Measurements from ENCODE around the gene HNF4A. TPM values are rescaled to one million over a fixed set of nuclear protein-coding genes. Genes with fewer than 3 reads are reported as not detected.

HNF4A gene
- total and polyA plus RNA-seq, 2 donors (not counting 1 experiment from before 2014, with no cell fraction given), result not detected

DNA sequence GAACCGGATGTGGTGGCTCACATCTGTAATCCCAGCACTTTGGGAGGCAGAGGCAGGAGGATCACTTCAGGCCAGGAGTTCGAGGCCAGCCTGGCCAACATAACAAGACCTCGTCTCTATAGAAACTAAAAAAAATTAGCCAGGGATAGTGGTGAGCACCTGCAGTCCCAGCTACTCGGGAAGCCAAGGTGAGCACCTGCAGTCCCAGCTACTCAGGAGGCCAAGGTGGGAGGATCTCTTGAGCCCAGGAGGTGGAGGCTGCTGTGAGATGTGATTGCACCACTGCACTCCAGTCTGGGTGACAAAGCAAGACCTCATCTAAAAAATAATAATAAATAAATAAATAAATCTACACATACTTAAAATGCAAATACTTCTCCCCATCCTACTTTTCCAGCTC lies 65.0 kb downstream of the HNF4A start:
- Histone ChIP-seq H3K27me3 (replicated peaks in 1 of 4; ENCODE audit: control extremely low read depth in 1 of 4, control insufficient read depth in 3 of 4, insufficient read depth in 4 of 4, low read length in 3 of 4) (peaks cover 0 to 7% (median 0%) of the 10 kb centered on the region in 4 experiments), H3K27ac (ENCODE audit: low read length in 2 of 2) (no peak overlapping the region), H3K9ac (ENCODE audit: low read length) (no peak overlapping the region), H3K36me3 (replicated peaks in 1 of 2; ENCODE audit: control extremely low read depth in 1 of 2, control insufficient read depth in 1 of 2, extremely low read depth in 1 of 2, insufficient read depth in 2 of 2, low read length in 1 of 2) (no peaks in the 10 kb centered on the region), H3K9me3 (ENCODE audit: control extremely low read depth in 1 of 3, control insufficient read depth in 2 of 3, insufficient read depth in 1 of 3, low read length in 2 of 3) (no peaks in the 10 kb centered on the region), H3K4me1 (ENCODE audit: control insufficient read depth in 2 of 2, insufficient read depth in 2 of 2, low read length in 2 of 2) (no peaks in the 10 kb centered on the region), H3K4me3 (ENCODE audit: control extremely low read depth in 1 of 5, extremely low read depth in 1 of 5, insufficient read depth in 1 of 5, low read depth in 2 of 5, low read length in 4 of 5) (no peak overlapping the region), H3K79me2 (ENCODE audit: control insufficient read depth, insufficient read depth, low read length) (no peaks in the 10 kb centered on the region), H3K4me2 (replicated peaks; ENCODE audit: low read depth, low read length, poor library complexity, severe bottlenecking) (no peak overlapping the region), H4K20me1 (ENCODE audit: control insufficient read depth, insufficient read depth, low read length, poor library complexity, severe bottlenecking) (no peaks in the 10 kb centered on the region), H2AFZ (ENCODE audit: insufficient read depth, low read depth, low read length, poor library complexity, severe bottlenecking) (no peak overlapping the region)
- no peak for DNase-seq
- 61% methylated on average over 2 of the region's 4 CpGs for WGBS (ENCODE audit: insufficient coverage)
- ATAC-seq (ENCODE audit: low read depth), result no peak
- Mint-ChIP-seq H3K9me3 (ENCODE audit: insufficient read depth) (no peaks in the 10 kb centered on the region), H3K4me1 (no peaks in the 10 kb centered on the region), H3K27me3 (peaks cover 10% of the 10 kb centered on the region), H3K27ac (no peak overlapping the region), H3K4me3 (no peak overlapping the region)
- ChIA-PET CTCF (no interaction called here), POLR2A (no interaction called here)
- no peak for TF ChIP-seq EZH2 (IDR thresholded peaks at IDR 0.05; ENCODE audit: borderline replicate concordance, insufficient read depth, low read depth, low read length, poor library complexity, severe bottlenecking)
- TF ChIP-seq, protein P1, sequence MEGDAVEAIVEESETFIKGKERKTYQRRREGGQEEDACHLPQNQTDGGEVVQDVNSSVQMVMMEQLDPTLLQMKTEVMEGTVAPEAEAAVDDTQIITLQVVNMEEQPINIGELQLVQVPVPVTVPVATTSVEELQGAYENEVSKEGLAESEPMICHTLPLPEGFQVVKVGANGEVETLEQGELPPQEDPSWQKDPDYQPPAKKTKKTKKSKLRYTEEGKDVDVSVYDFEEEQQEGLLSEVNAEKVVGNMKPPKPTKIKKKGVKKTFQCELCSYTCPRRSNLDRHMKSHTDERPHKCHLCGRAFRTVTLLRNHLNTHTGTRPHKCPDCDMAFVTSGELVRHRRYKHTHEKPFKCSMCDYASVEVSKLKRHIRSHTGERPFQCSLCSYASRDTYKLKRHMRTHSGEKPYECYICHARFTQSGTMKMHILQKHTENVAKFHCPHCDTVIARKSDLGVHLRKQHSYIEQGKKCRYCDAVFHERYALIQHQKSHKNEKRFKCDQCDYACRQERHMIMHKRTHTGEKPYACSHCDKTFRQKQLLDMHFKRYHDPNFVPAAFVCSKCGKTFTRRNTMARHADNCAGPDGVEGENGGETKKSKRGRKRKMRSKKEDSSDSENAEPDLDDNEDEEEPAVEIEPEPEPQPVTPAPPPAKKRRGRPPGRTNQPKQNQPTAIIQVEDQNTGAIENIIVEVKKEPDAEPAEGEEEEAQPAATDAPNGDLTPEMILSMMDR (IDR thresholded peaks at IDR 0.05), result no peak
- intact Hi-C loops (cut with micrococcal nuclease), result no loop called here

- Mint-ChIP-seq H3K4me3 (no peak overlapping the region), H3K27ac (no peak overlapping the region), H3K9me3 (ENCODE audit: insufficient read depth) (no peaks in the 10 kb centered on the region), H3K4me1 (no peaks in the 10 kb centered on the region), H3K27me3 (peaks cover 10% of the 10 kb centered on the region)
- TF ChIP-seq EZH2 (IDR thresholded peaks at IDR 0.05; ENCODE audit: borderline replicate concordance, insufficient read depth, low read depth, low read length, poor library complexity, severe bottlenecking), result no peak
- TF ChIP-seq, protein P1 (IDR thresholded peaks at IDR 0.05), result no peak
- Histone ChIP-seq H3K4me1 (ENCODE audit: control insufficient read depth in 2 of 2, insufficient read depth in 2 of 2, low read length in 2 of 2) (no peaks in the 10 kb centered on the region), H2AFZ (ENCODE audit: insufficient read depth, low read depth, low read length, poor library complexity, severe bottlenecking) (no peak overlapping the region), H3K79me2 (ENCODE audit: control insufficient read depth, insufficient read depth, low read length) (no peaks in the 10 kb centered on the region), H3K9me3 (ENCODE audit: control extremely low read depth in 1 of 3, control insufficient read depth in 2 of 3, insufficient read depth in 1 of 3, low read length in 2 of 3) (no peaks in the 10 kb centered on the region), H3K4me3 (ENCODE audit: control extremely low read depth in 1 of 5, extremely low read depth in 1 of 5, insufficient read depth in 1 of 5, low read depth in 2 of 5, low read length in 4 of 5) (no peak overlapping the region), H3K9ac (ENCODE audit: low read length) (no peak overlapping the region), H3K36me3 (replicated peaks in 1 of 2; ENCODE audit: control extremely low read depth in 1 of 2, control insufficient read depth in 1 of 2, extremely low read depth in 1 of 2, insufficient read depth in 2 of 2, low read length in 1 of 2) (no peaks in the 10 kb centered on the region), H4K20me1 (ENCODE audit: control insufficient read depth, insufficient read depth, low read length, poor library complexity, severe bottlenecking) (no peaks in the 10 kb centered on the region), H3K4me2 (replicated peaks; ENCODE audit: low read depth, low read length, poor library complexity, severe bottlenecking) (no peak overlapping the region), H3K27me3 (replicated peaks in 1 of 4; ENCODE audit: control extremely low read depth in 1 of 4, control insufficient read depth in 3 of 4, insufficient read depth in 4 of 4, low read length in 3 of 4) (peaks cover 0 to 7% (median 0%) of the 10 kb centered on the region in 4 experiments), H3K27ac (ENCODE audit: low read length in 2 of 2) (no peak overlapping the region)
- DNase-seq, result no peak
- 59% methylated on average over 3 of the region's 3 CpGs for WGBS (ENCODE audit: insufficient coverage)
- POLR2A ChIA-PET, result no interaction called here
- CTCF ChIA-PET, result no interaction called here
- no peak for ATAC-seq (ENCODE audit: low read depth)
- intact Hi-C loops (cut with micrococcal nuclease), result no loop called here
Observed at GRCh38 chr20:44422083-44422482, 66.6 kb downstream of the HNF4A start.

Data from B cell (primary cell).